ENCODE results near the gene SFTA2. TPM values are rescaled to one million over a fixed set of nuclear protein-coding genes. Genes with fewer than 3 reads are reported as not detected.
"Not testable (repeated sequence)": the region's sequence is repeated elsewhere in the genome, so short reads cannot be mapped to it uniquely, and the experiment has no call there.

Gene SFTA2
- polyA plus RNA-seq, 1 donor = 0.70 TPM

DNA sequence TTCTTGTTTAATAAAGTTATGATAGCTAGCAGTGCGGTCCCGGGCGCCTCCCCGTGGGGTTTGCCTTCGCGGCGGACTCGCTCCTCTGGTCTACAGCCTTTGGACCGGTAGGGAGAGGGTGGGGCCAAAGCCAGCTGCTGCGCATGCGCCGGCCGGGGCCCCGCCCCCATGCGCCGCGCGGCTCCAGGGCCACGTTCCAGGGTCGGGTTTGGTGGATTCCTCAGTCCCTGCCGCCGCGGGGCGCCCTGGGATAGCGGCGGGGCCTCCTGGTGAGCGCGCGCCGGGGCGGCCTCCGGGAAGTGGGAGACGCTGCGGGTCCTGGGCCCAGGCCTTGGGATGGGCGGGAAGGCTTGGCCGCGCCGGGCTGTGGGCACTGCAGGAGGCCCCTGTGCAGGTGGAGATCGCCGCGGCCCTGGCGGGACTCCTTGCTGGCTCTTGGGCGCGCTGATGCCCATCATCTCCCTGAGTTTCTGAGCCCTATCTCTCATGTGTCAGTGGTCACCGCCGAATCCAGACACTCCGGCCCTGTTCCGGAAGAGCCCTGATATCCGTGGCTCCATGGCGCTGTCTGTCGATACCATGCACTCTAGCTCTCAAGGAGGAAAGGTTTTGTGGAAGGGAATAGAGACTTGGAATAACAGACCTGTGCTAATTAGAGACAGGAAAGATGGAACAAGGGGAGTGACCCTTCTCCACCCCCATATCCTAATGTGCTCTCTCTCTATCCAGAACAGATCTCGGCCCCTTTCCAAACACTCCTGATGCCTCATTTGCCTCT lies 17.7 kb downstream of the SFTA2 start, which contains the start of gene VARS2:
VARS2 (plus strand) TSS at position 163 of the 778 bp plus-strand sequence; CDS start at position 762, 599 bp downstream.
- peaks cover 50% of the 10 kb centered on the region for H3K36me3 ChIP-seq (ENCODE audit: control insufficient read depth, insufficient read depth, low read length)
- no peaks in the 10 kb centered on the region for H3K9me3 ChIP-seq (ENCODE audit: control insufficient read depth, low read depth, low read length)
- peak; percentile 97 to 99 for DNase-seq
- H3K27me3 ChIP-seq (ENCODE audit: control insufficient read depth, insufficient read depth, low read length) = no peaks in the 10 kb centered on the region
- H3K27ac ChIP-seq (ENCODE audit: low read length) = peak within 1 kb of the TSS; percentile 95
- no CpG with 5 or more reads among the region's 52 CpGs for WGBS (ENCODE audit: insufficient coverage, low lambda C conversion rate)
- H3K4me3 ChIP-seq (ENCODE audit: low read length) = peak within 1 kb of the TSS; percentile 72
- peaks cover 19% of the 10 kb centered on the region for H3K4me1 ChIP-seq (ENCODE audit: control insufficient read depth, insufficient read depth, low read length)

GRCh38 chr6:30913721-30914075 lies 18.3 kb downstream of the SFTA2 start:
- peak overlapping the region; percentile 82 for H3K27ac ChIP-seq (ENCODE audit: low read length)
- no peaks in the 10 kb centered on the region for H3K27me3 ChIP-seq (ENCODE audit: control insufficient read depth, insufficient read depth, low read length)
- H3K4me1 ChIP-seq (ENCODE audit: control insufficient read depth, insufficient read depth, low read length) = peaks cover 22% of the 10 kb centered on the region
- peaks cover 48% of the 10 kb centered on the region for H3K36me3 ChIP-seq (ENCODE audit: control insufficient read depth, insufficient read depth, low read length)
- peak in 1 of 2 donors; percentile 85 for DNase-seq
- H3K9me3 ChIP-seq (ENCODE audit: control insufficient read depth, low read depth, low read length) = no peaks in the 10 kb centered on the region
- no CpG with 5 or more reads among the region's 31 CpGs for WGBS (ENCODE audit: insufficient coverage, low lambda C conversion rate)
- peak overlapping the region; percentile 47 for H3K4me3 ChIP-seq (ENCODE audit: low read length)

- Histone ChIP-seq H3K27ac (ENCODE audit: low read length) (no peak overlapping the region), H3K36me3 (ENCODE audit: control insufficient read depth, insufficient read depth, low read length) (peaks cover 41% of the 10 kb centered on the region), H3K27me3 (ENCODE audit: control insufficient read depth, insufficient read depth, low read length) (no peaks in the 10 kb centered on the region), H3K9me3 (ENCODE audit: control insufficient read depth, low read depth, low read length) (no peaks in the 10 kb centered on the region), H3K4me1 (ENCODE audit: control insufficient read depth, insufficient read depth, low read length) (peaks cover 24% of the 10 kb centered on the region), H3K4me3 (ENCODE audit: low read length) (no peak overlapping the region)
- WGBS (ENCODE audit: insufficient coverage, low lambda C conversion rate) = 83% methylated on average over 1 of the region's 8 CpGs
- DNase-seq = no peak
Measured at GRCh38 chr6:30912746-30913520, 19.0 kb downstream of the SFTA2 start.

GRCh38 chr6:30910473-30910872 lies 21.5 kb downstream of the SFTA2 start:
- not testable (repeated sequence) for H3K4me3 ChIP-seq (ENCODE audit: low read length); H3K9me3 ChIP-seq (ENCODE audit: control insufficient read depth, low read depth, low read length); H3K27me3 ChIP-seq (ENCODE audit: control insufficient read depth, insufficient read depth, low read length); DNase-seq; H3K27ac ChIP-seq (ENCODE audit: low read length)
- WGBS (ENCODE audit: insufficient coverage, low lambda C conversion rate) = no CpG with 5 or more reads among the region's 12 CpGs
- H3K4me1 ChIP-seq (ENCODE audit: control insufficient read depth, insufficient read depth, low read length) = peaks cover 18% of the 10 kb centered on the region
- peaks cover 27% of the 10 kb centered on the region for H3K36me3 ChIP-seq (ENCODE audit: control insufficient read depth, insufficient read depth, low read length)

DNA sequence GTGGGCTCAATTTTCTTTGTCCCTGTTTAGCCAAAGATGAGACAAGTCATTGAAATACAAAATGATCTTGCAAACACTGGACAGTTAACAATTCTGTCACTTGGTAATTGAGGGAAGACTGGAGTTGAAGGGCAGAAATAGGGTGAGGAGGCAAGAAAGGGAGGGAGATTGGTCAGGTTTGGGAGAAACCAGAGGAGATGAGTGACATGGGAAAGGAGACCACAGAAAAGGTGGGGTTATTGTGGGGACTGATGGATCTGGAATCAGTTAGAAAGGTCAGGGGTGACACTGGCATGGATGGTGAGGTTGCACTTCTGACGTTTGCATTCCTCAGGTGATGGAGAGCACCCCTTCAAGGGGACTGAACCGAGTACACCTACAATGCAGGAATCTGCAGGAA lies 23.3 kb downstream of the SFTA2 start:
- Histone ChIP-seq H3K36me3 (ENCODE audit: control insufficient read depth, insufficient read depth, low read length) (peaks cover 27% of the 10 kb centered on the region), H3K4me3 (ENCODE audit: low read length) (peak overlapping the region; percentile 74), H3K27me3 (ENCODE audit: control insufficient read depth, insufficient read depth, low read length) (no peaks in the 10 kb centered on the region), H3K9me3 (ENCODE audit: control insufficient read depth, low read depth, low read length) (no peaks in the 10 kb centered on the region), H3K27ac (ENCODE audit: low read length) (no peak overlapping the region), H3K4me1 (ENCODE audit: control insufficient read depth, insufficient read depth, low read length) (peaks cover 9% of the 10 kb centered on the region)
- no CpG with 5 or more reads among the region's 2 CpGs for WGBS (ENCODE audit: insufficient coverage, low lambda C conversion rate)
- DNase-seq = no peak

- H3K9me3 ChIP-seq (ENCODE audit: control insufficient read depth, low read depth, low read length) = no peaks in the 10 kb centered on the region
- peaks cover 27% of the 10 kb centered on the region for H3K36me3 ChIP-seq (ENCODE audit: control insufficient read depth, insufficient read depth, low read length)
- H3K4me3 ChIP-seq (ENCODE audit: low read length) = peak within 1 kb of the TSS; percentile 74
- peak within 1 kb of the TSS; percentile 12 for H3K27ac ChIP-seq (ENCODE audit: low read length)
- no peaks in the 10 kb centered on the region for H3K27me3 ChIP-seq (ENCODE audit: control insufficient read depth, insufficient read depth, low read length)
- WGBS (ENCODE audit: insufficient coverage, low lambda C conversion rate) = 0% methylated on average over 4 of the region's 49 CpGs
- DNase-seq = peak; percentile 97 to 98
- peaks cover 5% of the 10 kb centered on the region for H3K4me1 ChIP-seq (ENCODE audit: control insufficient read depth, insufficient read depth, low read length)
Measured at GRCh38 chr6:30907758-30908591, 24.0 kb downstream of the SFTA2 start, which contains the start of gene GTF2H4. Gene GTF2H4, plus strand, starts transcription at chr6:30908207.

DNA sequence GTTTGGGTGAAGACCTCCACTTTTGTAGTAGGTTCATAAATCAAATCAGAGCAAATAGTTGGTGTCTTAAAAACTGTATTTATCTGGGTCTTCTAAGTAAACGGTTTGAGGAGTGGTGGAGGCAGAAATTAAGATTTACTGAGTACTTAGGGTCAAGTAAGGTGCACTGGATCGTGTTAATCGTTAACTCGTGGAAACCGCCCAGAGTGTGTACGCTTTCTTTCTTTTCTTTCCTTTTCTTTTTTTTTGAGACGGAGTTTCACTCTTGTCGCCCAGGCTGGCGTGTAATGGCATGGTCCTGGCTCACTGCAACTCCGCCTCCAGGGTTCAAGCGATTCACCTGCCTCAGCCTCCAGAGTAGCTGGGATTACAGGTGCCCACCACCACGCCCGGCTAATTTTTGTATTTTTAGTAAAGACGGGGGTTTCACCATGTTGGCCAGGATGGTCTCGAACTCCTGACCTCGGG lies 24.6 kb downstream of the SFTA2 start:
- DNase-seq = peak; percentile 55 to 65
- WGBS (ENCODE audit: insufficient coverage, low lambda C conversion rate) = 20% methylated on average over 4 of the region's 16 CpGs
- H3K4me1 ChIP-seq (ENCODE audit: control insufficient read depth, insufficient read depth, low read length) = not testable (repeated sequence)

GRCh38 chr6:30903236-30903635 lies 28.7 kb downstream of the SFTA2 start:
- Histone ChIP-seq H3K27ac (ENCODE audit: low read length) (no peak overlapping the region), H3K4me3 (ENCODE audit: low read length) (no peak overlapping the region), H3K4me1 (ENCODE audit: control insufficient read depth, insufficient read depth, low read length) (no peaks in the 10 kb centered on the region), H3K9me3 (ENCODE audit: control insufficient read depth, low read depth, low read length) (no peaks in the 10 kb centered on the region), H3K36me3 (ENCODE audit: control insufficient read depth, insufficient read depth, low read length) (peaks cover 16% of the 10 kb centered on the region), H3K27me3 (ENCODE audit: control insufficient read depth, insufficient read depth, low read length) (no peaks in the 10 kb centered on the region)
- DNase-seq = no peak
- WGBS (ENCODE audit: insufficient coverage, low lambda C conversion rate) = no CpG with 5 or more reads among the region's 4 CpGs

More for the DNA sequence above, 24.6 kb downstream of the SFTA2 start:
- not testable (repeated sequence) for H3K27ac ChIP-seq (ENCODE audit: low read length); H3K27me3 ChIP-seq (ENCODE audit: control insufficient read depth, insufficient read depth, low read length); H3K9me3 ChIP-seq (ENCODE audit: control insufficient read depth, low read depth, low read length)
- H3K4me3 ChIP-seq (ENCODE audit: low read length) = peak overlapping the region; percentile 74
- peaks cover 21% of the 10 kb centered on the region for H3K36me3 ChIP-seq (ENCODE audit: control insufficient read depth, insufficient read depth, low read length)

GRCh38 chr6:30902709-30903108 lies 29.3 kb downstream of the SFTA2 start:
- H3K27me3 ChIP-seq (ENCODE audit: control insufficient read depth, insufficient read depth, low read length) = no peaks in the 10 kb centered on the region
- DNase-seq = no peak
- no peaks in the 10 kb centered on the region for H3K9me3 ChIP-seq (ENCODE audit: control insufficient read depth, low read depth, low read length)
- no CpG with 5 or more reads among the region's 5 CpGs for WGBS (ENCODE audit: insufficient coverage, low lambda C conversion rate)
- no peaks in the 10 kb centered on the region for H3K4me1 ChIP-seq (ENCODE audit: control insufficient read depth, insufficient read depth, low read length)
- H3K4me3 ChIP-seq (ENCODE audit: low read length) = no peak overlapping the region
- H3K27ac ChIP-seq (ENCODE audit: low read length) = no peak overlapping the region
- H3K36me3 ChIP-seq (ENCODE audit: control insufficient read depth, insufficient read depth, low read length) = peaks cover 22% of the 10 kb centered on the region

GRCh38 chr6:30902196-30902595 lies 29.8 kb downstream of the SFTA2 start:
- not testable (repeated sequence) for H3K4me3 ChIP-seq (ENCODE audit: low read length); H3K27me3 ChIP-seq (ENCODE audit: control insufficient read depth, insufficient read depth, low read length); H3K4me1 ChIP-seq (ENCODE audit: control insufficient read depth, insufficient read depth, low read length); DNase-seq; H3K9me3 ChIP-seq (ENCODE audit: control insufficient read depth, low read depth, low read length); H3K27ac ChIP-seq (ENCODE audit: low read length)
- H3K36me3 ChIP-seq (ENCODE audit: control insufficient read depth, insufficient read depth, low read length) = peaks cover 27% of the 10 kb centered on the region
- no CpG with 5 or more reads among the region's 9 CpGs for WGBS (ENCODE audit: insufficient coverage, low lambda C conversion rate)

Measured in large intestine (tissue), 3 donors.